Neural crest cell (in vitro differentiated cells): ENCODE data around the gene NPRL2. TPM values are rescaled to one million over a fixed set of nuclear protein-coding genes. Genes with fewer than 3 reads are reported as not detected.

Experiments
- DNase-seq: peaks from one replicate; pipeline ENCODE4 v3.0.0; 2021; ENCODE audit warnings: low read depth, mixed read lengths, low spot score
- H3K27ac Mint-ChIP-seq: one replicate; pipeline ENCODE4 v1.8.0; 2021; ENCODE audit warnings: mild to moderate bottlenecking, mixed read lengths; ENCODE audit not compliant: unreplicated experiment
- H3K27me3 Mint-ChIP-seq: 2 replicates; pipeline ENCODE4 v1.8.0; 2021; ENCODE audit warnings: low read depth, mild to moderate bottlenecking, mixed read lengths
- H3K36me3 Mint-ChIP-seq: 2 replicates; pipeline ENCODE4 v1.8.0; 2021; ENCODE audit warnings: low read depth, mild to moderate bottlenecking, mixed read lengths
- H3K4me1 Mint-ChIP-seq: 2 replicates; pipeline ENCODE4 v1.8.0; 2021; ENCODE audit warnings: mixed read lengths
- H3K4me3 Mint-ChIP-seq: one replicate; pipeline ENCODE4 v1.8.0; 2021; ENCODE audit warnings: mild to moderate bottlenecking, mixed read lengths
- H3K9me3 Mint-ChIP-seq: 2 replicates; pipeline ENCODE4 v1.8.0; 2021; ENCODE audit warnings: mixed read lengths
- total RNA-seq: library from RNA; stranded (reverse); gene quantifications from 2 replicates; pipeline ENCODE4 v1.2.1, GENCODE V29; 2021
- TF ChIP-seq, protein P1 (sequence below): fragments of 200-600 bp; sonication (generic); conservative IDR thresholded peaks from 2 replicates; pipeline ENCODE4 v1.5.0; 2021; ENCODE audit warnings: antibody characterized with exemption, mild to moderate bottlenecking

NPRL2 gene
- total RNA-seq, 1 donor from 2014 or later = 30.6 TPM

DNA sequence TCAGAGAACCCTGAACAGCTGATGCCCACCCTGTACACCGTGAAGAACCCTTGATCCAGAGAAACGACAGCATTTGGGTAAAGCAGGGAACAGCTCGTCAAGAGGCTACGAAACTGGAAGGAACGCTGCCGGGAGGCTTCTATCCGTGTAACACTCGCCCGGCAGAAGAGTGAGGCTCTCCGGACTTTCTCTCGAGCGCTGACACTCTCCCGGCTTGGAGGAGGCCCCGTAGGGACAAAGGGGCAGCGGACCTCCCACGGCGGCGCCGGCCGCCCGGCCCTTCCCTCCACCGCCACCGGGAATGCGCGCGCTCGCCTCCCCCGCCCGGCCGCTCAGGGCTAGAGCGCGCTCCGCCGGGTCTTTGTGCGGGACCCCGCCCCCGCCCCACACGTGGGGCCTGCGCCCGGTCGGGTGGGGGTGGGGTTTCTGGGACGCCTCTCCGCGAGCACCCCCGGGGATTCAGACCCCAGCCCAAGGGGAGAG lies 29.7 kb downstream of the NPRL2 start:
- Mint-ChIP-seq H3K36me3 (peaks cover 16% of the 10 kb centered on the region), H3K4me3 (peak overlapping the region; percentile 99), H3K27me3 (no peaks in the 10 kb centered on the region)

DNA sequence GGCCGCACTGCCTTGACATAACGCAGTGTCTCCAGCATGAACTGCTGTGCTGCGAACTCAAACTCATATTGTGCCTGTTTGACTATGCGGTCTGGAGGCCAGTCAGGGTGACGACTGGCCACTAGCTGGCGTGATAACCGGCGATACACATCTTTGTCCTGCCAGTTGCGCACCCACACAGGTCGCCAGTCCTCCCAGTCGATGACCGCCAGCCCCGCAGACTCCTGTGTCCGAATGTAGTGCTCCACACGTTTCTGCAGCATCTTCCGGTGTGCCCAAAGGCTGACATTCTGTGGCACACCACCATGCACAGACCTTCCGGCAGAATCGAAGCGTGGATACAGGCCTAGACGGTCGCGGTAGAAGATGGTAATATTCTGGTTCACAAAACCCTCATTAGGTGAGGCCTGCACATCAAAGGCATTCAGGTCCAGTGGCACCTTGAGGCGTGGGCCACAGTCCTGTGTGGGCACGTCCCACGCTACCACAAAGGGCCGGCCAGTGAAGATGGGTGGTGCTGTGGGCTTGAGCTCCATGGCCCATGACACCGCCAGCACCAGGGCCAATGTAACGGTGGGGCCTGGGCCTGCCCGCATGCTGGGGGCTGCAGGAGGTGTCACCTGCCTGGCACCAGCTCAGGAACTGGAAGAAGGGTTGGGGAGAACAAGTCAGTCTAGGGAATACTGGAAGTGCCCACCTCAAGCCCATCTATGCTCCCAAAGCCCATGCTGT lies 30.5 kb downstream of the NPRL2 start:
- H3K27ac Mint-ChIP-seq = peak overlapping the region; percentile 96
- peaks cover 19% of the 10 kb centered on the region for H3K36me3 Mint-ChIP-seq
- H3K9me3 Mint-ChIP-seq = no peaks in the 10 kb centered on the region
- peak overlapping the region; percentile 99 for H3K4me3 Mint-ChIP-seq
- H3K4me1 Mint-ChIP-seq = peaks cover 53% of the 10 kb centered on the region
- TF ChIP-seq, protein P1, sequence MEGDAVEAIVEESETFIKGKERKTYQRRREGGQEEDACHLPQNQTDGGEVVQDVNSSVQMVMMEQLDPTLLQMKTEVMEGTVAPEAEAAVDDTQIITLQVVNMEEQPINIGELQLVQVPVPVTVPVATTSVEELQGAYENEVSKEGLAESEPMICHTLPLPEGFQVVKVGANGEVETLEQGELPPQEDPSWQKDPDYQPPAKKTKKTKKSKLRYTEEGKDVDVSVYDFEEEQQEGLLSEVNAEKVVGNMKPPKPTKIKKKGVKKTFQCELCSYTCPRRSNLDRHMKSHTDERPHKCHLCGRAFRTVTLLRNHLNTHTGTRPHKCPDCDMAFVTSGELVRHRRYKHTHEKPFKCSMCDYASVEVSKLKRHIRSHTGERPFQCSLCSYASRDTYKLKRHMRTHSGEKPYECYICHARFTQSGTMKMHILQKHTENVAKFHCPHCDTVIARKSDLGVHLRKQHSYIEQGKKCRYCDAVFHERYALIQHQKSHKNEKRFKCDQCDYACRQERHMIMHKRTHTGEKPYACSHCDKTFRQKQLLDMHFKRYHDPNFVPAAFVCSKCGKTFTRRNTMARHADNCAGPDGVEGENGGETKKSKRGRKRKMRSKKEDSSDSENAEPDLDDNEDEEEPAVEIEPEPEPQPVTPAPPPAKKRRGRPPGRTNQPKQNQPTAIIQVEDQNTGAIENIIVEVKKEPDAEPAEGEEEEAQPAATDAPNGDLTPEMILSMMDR = no peak
- DNase-seq = no peak
- H3K27me3 Mint-ChIP-seq = no peaks in the 10 kb centered on the region

More for the DNA sequence above, 29.7 kb downstream of the NPRL2 start:
- H3K4me1 Mint-ChIP-seq = peaks cover 53% of the 10 kb centered on the region
- TF ChIP-seq, protein P1 = no peak
- DNase-seq = peak; percentile 76
- peak overlapping the region; percentile 96 for H3K27ac Mint-ChIP-seq
- H3K9me3 Mint-ChIP-seq = no peaks in the 10 kb centered on the region

DNA sequence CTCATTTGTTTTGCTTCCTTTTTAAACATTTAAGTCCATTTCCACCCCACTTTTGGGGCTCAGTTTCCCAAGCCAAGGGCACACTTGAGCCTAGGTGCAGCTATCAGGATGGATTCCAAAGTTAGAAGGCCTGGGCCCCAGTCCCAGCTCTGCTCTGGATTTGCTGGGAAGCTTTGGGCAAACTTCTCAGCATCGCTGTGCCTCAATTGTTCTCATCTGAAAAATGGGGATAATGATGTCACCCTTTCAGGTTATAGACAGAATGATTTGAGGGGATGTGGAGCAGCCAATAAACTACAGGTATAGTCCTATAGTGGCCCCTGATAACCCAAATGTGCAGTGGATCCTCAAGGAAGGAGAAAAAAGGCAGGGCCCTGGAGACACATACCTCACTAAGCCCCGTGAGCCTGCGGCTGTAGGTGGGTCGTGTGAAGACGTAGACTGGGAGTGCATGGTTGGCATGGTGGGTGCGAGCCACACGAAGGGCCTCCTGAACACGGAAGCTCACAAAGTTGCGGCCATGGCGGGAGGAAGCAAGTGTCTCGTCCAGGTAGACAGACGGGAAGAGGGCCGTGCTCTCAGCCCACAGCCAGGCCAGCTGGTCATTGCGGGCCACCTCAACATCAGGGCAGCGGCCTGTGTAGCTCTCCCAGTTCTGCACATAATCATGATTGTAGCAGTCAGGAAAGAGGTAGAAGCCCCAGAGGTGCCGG lies 31.2 kb downstream of the NPRL2 start:
- DNase-seq = no peak
- Mint-ChIP-seq H3K27ac (no peak overlapping the region), H3K4me3 (peak overlapping the region; percentile 99), H3K4me1 (peaks cover 46% of the 10 kb centered on the region), H3K9me3 (no peaks in the 10 kb centered on the region), H3K36me3 (peaks cover 22% of the 10 kb centered on the region), H3K27me3 (no peaks in the 10 kb centered on the region)
- TF ChIP-seq, protein P1 = no peak

DNA sequence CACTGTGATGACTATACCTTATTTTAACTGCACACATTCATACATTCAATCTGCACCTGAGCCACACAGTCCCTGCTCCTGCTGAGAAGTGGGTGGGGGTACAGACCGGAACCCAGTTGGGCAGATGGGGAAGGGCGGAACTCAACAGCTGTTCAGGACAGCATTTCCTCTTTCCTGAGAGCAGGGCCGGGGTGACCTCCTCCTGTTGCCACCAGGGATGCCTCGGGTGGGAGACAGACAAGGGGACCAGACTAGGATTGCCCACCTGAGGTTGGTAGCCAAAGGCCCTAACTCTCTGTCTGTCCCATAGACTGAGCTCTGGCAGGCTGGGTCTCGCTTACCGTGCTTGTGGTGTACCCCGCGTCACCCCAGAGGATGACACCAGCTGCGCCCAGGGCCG lies 32.0 kb downstream of the NPRL2 start:
- no peaks in the 10 kb centered on the region for H3K9me3 Mint-ChIP-seq
- DNase-seq = no peak
- H3K4me3 Mint-ChIP-seq = peak overlapping the region; percentile 82
- H3K27ac Mint-ChIP-seq = no peak overlapping the region
- H3K36me3 Mint-ChIP-seq = peaks cover 29% of the 10 kb centered on the region
- H3K4me1 Mint-ChIP-seq = peaks cover 43% of the 10 kb centered on the region
- TF ChIP-seq, protein P1 = no peak
- H3K27me3 Mint-ChIP-seq = no peaks in the 10 kb centered on the region

DNA sequence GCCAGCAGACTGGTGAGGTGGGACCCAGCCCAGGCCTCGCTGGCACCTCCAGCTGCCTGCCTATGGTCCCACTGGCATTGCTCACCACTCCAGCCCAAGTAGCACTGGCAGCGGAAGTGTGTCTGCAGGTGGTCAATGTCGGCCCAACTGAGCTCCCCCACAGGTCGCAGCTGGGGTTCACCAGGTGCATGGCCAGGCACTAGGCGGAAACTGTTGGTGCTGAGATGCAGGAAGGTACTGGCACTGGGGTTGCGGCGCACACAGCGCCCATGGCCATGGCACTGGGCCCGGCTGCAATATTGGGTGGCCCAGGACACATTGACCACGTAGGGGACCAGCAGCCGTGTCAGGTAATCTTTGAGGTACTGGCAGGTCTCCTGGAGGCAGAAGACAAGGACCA lies 32.4 kb downstream of the NPRL2 start:
- peaks cover 31% of the 10 kb centered on the region for H3K36me3 Mint-ChIP-seq
- TF ChIP-seq, protein P1 = no peak
- peaks cover 39% of the 10 kb centered on the region for H3K4me1 Mint-ChIP-seq
- peak overlapping the region; percentile 82 for H3K4me3 Mint-ChIP-seq
- no peaks in the 10 kb centered on the region for H3K9me3 Mint-ChIP-seq
- H3K27me3 Mint-ChIP-seq = no peaks in the 10 kb centered on the region
- DNase-seq = no peak
- H3K27ac Mint-ChIP-seq = no peak overlapping the region
